ENCODE measurements around the gene ZNF558.

Gene ZNF558

DNA sequence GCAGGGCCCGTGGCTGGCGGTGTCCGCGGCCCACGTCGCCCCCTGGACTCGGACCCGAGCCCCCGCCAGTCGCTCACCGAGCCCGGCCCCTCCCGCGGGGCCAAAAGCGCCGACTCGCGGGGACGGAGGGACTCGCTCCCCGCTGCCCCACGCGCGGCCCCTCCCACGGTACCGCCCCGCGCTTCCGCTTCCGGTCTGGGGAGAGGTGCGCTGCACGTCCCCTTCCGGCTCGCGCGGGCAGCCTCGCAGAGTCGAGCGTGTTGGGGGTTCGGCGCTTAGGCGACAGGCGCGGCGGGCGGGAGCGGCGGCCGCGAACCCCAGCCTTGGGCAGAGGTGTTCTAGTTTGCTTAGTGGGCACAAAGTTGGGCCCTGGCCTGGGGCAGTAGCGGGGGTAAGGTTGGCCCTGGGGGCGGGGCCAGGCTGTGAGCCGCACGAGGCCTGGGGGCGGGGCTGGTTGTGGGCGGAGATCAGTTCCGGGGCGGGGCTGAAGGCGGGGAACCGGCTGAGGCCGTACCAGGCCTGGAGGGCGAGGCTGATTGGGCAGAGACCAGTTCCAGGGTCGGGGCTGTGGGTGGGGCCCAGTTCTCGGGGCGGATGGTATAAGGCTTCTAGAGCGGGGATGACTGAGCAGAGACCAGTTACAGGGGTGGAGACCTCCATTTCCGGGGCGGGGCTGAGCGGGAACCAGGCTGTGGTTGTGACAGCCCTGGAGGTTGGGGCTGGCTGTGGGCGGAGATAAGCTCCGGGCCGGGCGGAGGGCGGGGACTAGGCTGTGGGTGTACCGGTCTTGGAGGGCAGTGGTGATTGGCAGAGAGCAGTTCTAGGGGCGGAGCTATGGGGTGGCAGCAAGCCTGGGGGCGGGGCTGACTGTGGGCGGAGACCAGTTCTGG is at the start of gene ZNF558, which contains the start of gene MBD3L1:
TSS of gene ZNF558 (minus strand) at position 173 of the 890 bp plus-strand sequence. CDS start 9,645 bp downstream, outside the sequence.
TSS of gene MBD3L1 (plus strand) at position 246 of the 890 bp plus-strand sequence. CDS start 10,302 bp downstream, outside the sequence.
- H3K9me3 ChIP-seq (ENCODE audit: insufficient read depth, low read depth, low read length), result peaks cover 30% of the 10 kb centered on the region; the same call in 1 of the 2 replicates
- no peak within 1 kb of the TSS for H3K27ac ChIP-seq (ENCODE audit: low read length)
- H3K4me1 ChIP-seq (ENCODE audit: insufficient read depth, low read length), result no peaks in the 10 kb centered on the region
- H3K27me3 ChIP-seq (ENCODE audit: insufficient read depth, low read length), result no peaks in the 10 kb centered on the region
- peak within 1 kb of the TSS; percentile 85 for H3K4me3 ChIP-seq (ENCODE audit: low read length)
- H3K9ac ChIP-seq (ENCODE audit: low read depth, low read length), result peak within 1 kb of the TSS; percentile 74
- H3K36me3 ChIP-seq (ENCODE audit: insufficient read depth, low read depth, low read length), result peaks cover 5% of the 10 kb centered on the region; the same call in 1 of the 2 replicates

DNA sequence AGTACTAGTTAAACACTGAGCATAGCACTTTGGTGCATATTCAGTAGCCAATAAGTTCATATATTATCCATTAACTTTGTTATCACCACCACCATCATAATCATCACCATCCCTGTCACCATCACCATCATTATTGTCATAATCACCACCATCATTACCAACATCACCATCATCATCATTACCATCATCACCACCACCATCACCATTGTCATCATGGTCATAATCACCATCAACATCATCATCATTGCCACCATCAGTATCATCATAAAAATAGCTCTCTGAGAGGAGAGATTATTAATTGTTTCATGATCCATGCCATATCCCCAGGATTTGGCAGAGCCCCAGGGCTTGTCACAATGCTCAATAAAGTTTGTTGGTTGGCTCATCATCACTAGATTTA is 49.4 kb upstream of the ZNF558 start:
- Histone ChIP-seq H3K9ac (ENCODE audit: low read depth, low read length) (no peak overlapping the region), H3K36me3 (ENCODE audit: insufficient read depth, low read depth, low read length) (no peaks in the 10 kb centered on the region), H3K27me3 (ENCODE audit: insufficient read depth, low read length) (no peaks in the 10 kb centered on the region), H3K4me3 (ENCODE audit: low read length) (no peak overlapping the region; the same call in 1 of the 2 replicates), H3K4me1 (ENCODE audit: insufficient read depth, low read length) (no peaks in the 10 kb centered on the region), H3K27ac (ENCODE audit: low read length) (no peak overlapping the region), H3K9me3 (ENCODE audit: insufficient read depth, low read depth, low read length) (peaks cover 95% of the 10 kb centered on the region)

DNA sequence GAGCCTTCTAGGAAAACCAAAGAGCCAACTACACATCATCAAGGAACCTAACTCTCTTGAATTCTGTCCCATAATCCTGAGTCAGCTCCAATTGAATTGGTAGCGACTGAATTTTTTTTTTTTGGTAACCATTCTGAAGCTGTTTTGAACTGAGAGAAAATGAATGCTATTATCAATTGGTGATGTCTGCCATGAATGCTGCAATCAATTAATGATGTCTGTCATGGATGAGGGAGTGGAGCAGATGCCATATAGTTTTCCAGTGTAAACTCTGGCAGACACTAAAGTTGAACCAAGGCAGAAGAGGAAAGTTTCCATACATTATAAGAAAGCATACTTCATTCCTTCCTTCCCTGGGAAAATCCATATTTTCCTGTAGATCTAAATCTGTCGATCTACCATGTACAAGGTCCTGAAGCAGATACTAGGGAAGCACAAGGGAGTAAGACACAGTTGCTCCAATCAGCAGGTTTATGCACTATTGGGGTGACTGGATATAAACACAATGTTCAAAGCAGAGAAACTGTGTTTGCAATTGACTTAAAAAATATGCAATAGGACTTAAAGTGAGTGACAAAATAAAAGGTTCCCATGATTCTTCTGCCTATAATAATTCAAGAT is 48.9 kb upstream of the ZNF558 start:
- H3K9ac ChIP-seq (ENCODE audit: low read depth, low read length), result no peak overlapping the region
- H3K4me3 ChIP-seq (ENCODE audit: low read length), result no peak overlapping the region; the same call in 1 of the 2 replicates
- no peaks in the 10 kb centered on the region for H3K27me3 ChIP-seq (ENCODE audit: insufficient read depth, low read length)
- peaks cover 94% of the 10 kb centered on the region for H3K9me3 ChIP-seq (ENCODE audit: insufficient read depth, low read depth, low read length)
- H3K27ac ChIP-seq (ENCODE audit: low read length), result no peak overlapping the region
- H3K4me1 ChIP-seq (ENCODE audit: insufficient read depth, low read length), result no peaks in the 10 kb centered on the region
- no peaks in the 10 kb centered on the region for H3K36me3 ChIP-seq (ENCODE audit: insufficient read depth, low read depth, low read length)

DNA sequence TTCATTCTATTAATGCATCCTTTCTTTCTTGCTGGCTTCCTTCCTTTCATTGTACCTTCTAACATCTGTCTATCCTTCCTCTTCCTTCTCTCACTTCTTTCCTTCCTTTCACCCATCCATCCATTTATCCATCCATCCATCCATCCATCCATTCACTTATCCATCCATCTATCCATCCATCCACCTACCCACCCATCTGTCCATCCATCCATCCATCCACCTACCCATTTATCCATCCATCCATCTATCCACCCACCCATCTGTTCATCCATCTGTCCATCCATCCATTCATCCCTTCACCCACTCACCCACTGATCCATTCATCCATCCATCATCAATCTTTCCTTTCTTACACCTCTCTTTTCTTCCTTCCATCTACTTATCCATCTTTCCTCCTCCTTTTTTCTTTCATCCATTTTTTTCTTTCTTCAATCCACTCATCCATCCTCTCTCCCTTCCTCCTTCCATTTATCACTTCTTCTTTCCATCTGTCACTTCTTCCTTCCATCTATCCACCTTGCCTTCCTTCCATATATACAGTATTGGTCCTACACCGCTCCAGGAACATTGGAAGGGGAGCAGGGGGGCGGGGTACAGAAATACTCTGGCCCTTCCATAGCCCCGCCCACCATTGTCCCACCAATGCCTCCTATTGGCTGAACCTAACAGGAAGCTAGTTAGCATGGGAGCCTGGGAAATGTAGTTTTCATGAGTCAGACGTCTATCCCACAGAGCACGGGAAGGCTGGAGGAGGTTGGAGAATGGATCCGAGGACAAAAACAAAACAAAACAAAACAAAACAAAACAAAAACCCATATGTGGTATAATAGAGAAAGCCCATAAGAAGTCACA is 46.0 kb upstream of the ZNF558 start:
- Histone ChIP-seq H3K4me3 (ENCODE audit: low read length) (no peak overlapping the region), H3K9ac (ENCODE audit: low read depth, low read length) (no peak overlapping the region), H3K27ac (ENCODE audit: low read length) (no peak overlapping the region), H3K4me1 (ENCODE audit: insufficient read depth, low read length) (no peaks in the 10 kb centered on the region), H3K27me3 (ENCODE audit: insufficient read depth, low read length) (no peaks in the 10 kb centered on the region), H3K9me3 (ENCODE audit: insufficient read depth, low read depth, low read length) (peaks cover 91% of the 10 kb centered on the region), H3K36me3 (ENCODE audit: insufficient read depth, low read depth, low read length) (no peaks in the 10 kb centered on the region)

DNA sequence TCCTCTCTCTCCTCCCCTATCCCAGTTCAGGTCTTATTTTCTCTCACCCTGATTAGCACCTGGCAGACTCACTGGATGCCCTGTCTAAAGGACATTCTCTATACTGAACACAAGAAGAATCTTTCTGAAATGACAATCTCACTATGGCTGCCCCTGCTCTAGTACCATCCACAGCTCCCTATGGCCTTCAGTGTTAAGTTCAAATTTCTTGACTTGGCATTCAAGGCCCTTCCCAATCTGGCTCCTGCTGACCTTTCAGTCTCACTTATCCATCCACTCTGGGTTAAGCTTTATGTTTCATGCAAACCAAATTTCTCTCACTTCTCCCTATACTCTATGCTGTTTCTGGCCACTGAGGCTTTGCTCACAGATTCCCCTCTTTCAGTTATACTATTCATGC is 34.2 kb upstream of the ZNF558 start:
- Histone ChIP-seq H3K9me3 (ENCODE audit: insufficient read depth, low read depth, low read length) (peaks cover 96% of the 10 kb centered on the region), H3K4me1 (ENCODE audit: insufficient read depth, low read length) (no peaks in the 10 kb centered on the region), H3K9ac (ENCODE audit: low read depth, low read length) (no peak overlapping the region), H3K36me3 (ENCODE audit: insufficient read depth, low read depth, low read length) (no peaks in the 10 kb centered on the region), H3K4me3 (ENCODE audit: low read length) (no peak overlapping the region; the same call in 1 of the 2 replicates), H3K27me3 (ENCODE audit: insufficient read depth, low read length) (no peaks in the 10 kb centered on the region), H3K27ac (ENCODE audit: low read length) (no peak overlapping the region)

DNA sequence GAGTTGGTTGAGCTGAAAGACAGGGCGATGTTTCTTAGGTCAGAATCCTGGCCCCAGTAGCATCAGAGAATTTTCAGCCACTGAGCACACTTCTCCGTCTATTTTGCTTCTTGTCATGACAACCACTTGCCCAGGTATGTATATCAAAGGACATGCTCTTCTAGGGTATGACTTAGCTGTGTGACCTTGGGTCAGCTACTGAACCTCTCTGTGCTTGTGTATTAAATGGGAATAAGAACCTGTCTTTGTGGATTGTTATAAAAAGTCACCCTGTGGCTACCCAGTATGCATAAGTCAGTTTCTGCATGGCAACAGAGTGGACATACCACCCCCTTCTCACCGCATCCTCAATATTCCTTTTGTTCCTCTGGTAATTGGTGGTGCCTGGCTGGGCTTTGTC is 26.2 kb upstream of the ZNF558 start:
- H3K4me1 ChIP-seq (ENCODE audit: insufficient read depth, low read length), result no peaks in the 10 kb centered on the region
- peaks cover 79% of the 10 kb centered on the region for H3K9me3 ChIP-seq (ENCODE audit: insufficient read depth, low read depth, low read length)
- H3K9ac ChIP-seq (ENCODE audit: low read depth, low read length), result no peak overlapping the region
- no peak overlapping the region for H3K27ac ChIP-seq (ENCODE audit: low read length)
- H3K36me3 ChIP-seq (ENCODE audit: insufficient read depth, low read depth, low read length), result no peaks in the 10 kb centered on the region
- H3K27me3 ChIP-seq (ENCODE audit: insufficient read depth, low read length), result no peaks in the 10 kb centered on the region
- no peak overlapping the region for H3K4me3 ChIP-seq (ENCODE audit: low read length)

DNA sequence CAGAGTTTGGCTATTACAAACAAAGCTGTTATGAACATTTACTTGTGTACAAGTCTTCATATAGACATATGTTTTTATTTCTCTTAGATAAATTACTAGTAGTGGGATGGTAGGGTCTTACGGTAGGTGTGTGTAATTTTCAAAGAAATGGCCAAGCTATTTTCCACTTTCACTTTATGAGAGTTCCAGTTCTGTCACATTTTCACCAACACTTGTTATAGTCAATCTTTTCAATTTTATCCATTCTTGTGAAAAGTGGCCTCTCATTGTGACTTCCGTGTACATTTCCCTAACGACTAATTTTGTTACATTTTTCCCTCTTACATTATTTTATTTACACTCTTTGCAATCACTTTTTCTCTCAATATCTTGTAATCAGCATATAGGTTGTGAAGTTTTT is 18.4 kb upstream of the ZNF558 start:
- Histone ChIP-seq H3K36me3 (ENCODE audit: insufficient read depth, low read depth, low read length) (no peaks in the 10 kb centered on the region), H3K4me3 (ENCODE audit: low read length) (no peak overlapping the region), H3K9me3 (ENCODE audit: insufficient read depth, low read depth, low read length) (peaks cover 89% of the 10 kb centered on the region), H3K9ac (ENCODE audit: low read depth, low read length) (no peak overlapping the region), H3K27me3 (ENCODE audit: insufficient read depth, low read length) (no peaks in the 10 kb centered on the region), H3K4me1 (ENCODE audit: insufficient read depth, low read length) (no peaks in the 10 kb centered on the region), H3K27ac (ENCODE audit: low read length) (no peak overlapping the region)

DNA sequence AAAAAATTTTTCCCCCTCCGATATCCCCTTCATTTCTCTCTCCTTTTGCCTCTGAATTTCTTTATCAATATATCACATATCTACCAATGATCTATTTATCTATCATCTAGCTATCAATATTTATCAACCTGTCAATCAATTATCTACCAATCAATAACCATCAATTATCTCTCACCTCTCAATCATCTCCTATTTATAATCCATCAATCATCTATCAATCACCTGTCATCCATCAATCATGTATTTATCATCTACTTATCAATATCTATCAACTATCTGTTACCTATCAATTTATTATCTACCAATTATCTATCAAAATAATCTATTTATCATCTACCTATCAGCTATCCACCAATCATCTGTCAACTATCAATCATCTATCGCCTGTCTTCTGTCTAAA is 17.1 kb upstream of the ZNF558 start:
- H3K4me3 ChIP-seq (ENCODE audit: low read length), result no peak overlapping the region
- no peaks in the 10 kb centered on the region for H3K4me1 ChIP-seq (ENCODE audit: insufficient read depth, low read length)
- H3K9me3 ChIP-seq (ENCODE audit: insufficient read depth, low read depth, low read length), result peaks cover 87% of the 10 kb centered on the region
- no peak overlapping the region for H3K9ac ChIP-seq (ENCODE audit: low read depth, low read length)
- H3K27me3 ChIP-seq (ENCODE audit: insufficient read depth, low read length), result no peaks in the 10 kb centered on the region
- no peak overlapping the region for H3K27ac ChIP-seq (ENCODE audit: low read length)
- no peaks in the 10 kb centered on the region for H3K36me3 ChIP-seq (ENCODE audit: insufficient read depth, low read depth, low read length)

DNA sequence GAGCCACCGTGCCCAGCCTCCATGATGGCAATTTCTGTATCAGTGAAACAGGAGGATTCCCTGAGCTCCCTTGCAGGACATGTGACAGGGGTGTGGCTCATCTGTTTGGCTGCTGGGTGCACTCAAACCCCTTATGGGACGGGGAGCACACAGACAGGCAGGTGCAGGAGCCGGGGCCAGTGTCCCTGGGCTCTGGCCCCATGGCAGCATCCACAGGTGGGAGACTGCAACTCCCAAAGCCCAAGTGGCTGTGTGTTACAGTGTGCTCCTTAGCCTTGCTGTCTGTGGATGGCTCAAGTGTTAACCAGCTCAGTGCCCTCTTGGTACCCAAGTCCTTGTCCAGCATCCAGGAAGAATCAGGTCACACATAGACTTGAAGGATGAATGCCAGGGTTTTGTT is 14.7 kb upstream of the ZNF558 start:
- no peaks in the 10 kb centered on the region for H3K4me1 ChIP-seq (ENCODE audit: insufficient read depth, low read length)
- H3K27me3 ChIP-seq (ENCODE audit: insufficient read depth, low read length), result no peaks in the 10 kb centered on the region
- H3K9ac ChIP-seq (ENCODE audit: low read depth, low read length), result no peak overlapping the region
- peaks cover 82% of the 10 kb centered on the region for H3K9me3 ChIP-seq (ENCODE audit: insufficient read depth, low read depth, low read length)
- no peak overlapping the region for H3K27ac ChIP-seq (ENCODE audit: low read length)
- no peak overlapping the region for H3K4me3 ChIP-seq (ENCODE audit: low read length)
- H3K36me3 ChIP-seq (ENCODE audit: insufficient read depth, low read depth, low read length), result no peaks in the 10 kb centered on the region

DNA sequence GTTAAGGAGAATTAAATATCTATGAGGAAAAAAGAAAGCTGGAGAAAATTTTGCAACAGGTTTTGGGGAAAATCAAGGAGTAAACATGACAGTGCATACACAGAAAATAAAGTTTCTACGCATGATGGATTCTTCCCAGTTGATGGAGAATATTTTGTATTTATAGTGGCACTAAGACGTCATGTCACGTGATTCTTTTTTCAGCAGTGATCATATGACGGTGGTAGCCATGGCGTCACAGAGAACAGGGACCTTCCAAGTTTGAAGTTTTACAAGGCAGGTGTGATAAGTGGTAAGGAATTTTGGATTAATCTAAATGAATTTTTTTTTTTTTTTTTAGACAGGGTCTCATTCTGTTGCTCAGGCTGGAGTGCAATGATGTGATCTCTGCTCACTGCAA is 8.6 kb upstream of the ZNF558 start:
- no peak overlapping the region for H3K9ac ChIP-seq (ENCODE audit: low read depth, low read length)
- no peaks in the 10 kb centered on the region for H3K27me3 ChIP-seq (ENCODE audit: insufficient read depth, low read length)
- H3K36me3 ChIP-seq (ENCODE audit: insufficient read depth, low read depth, low read length), result no peaks in the 10 kb centered on the region
- no peak overlapping the region for H3K4me3 ChIP-seq (ENCODE audit: low read length)
- no peaks in the 10 kb centered on the region for H3K4me1 ChIP-seq (ENCODE audit: insufficient read depth, low read length)
- H3K9me3 ChIP-seq (ENCODE audit: insufficient read depth, low read depth, low read length), result peaks cover 72% of the 10 kb centered on the region
- no peak overlapping the region for H3K27ac ChIP-seq (ENCODE audit: low read length)

DNA sequence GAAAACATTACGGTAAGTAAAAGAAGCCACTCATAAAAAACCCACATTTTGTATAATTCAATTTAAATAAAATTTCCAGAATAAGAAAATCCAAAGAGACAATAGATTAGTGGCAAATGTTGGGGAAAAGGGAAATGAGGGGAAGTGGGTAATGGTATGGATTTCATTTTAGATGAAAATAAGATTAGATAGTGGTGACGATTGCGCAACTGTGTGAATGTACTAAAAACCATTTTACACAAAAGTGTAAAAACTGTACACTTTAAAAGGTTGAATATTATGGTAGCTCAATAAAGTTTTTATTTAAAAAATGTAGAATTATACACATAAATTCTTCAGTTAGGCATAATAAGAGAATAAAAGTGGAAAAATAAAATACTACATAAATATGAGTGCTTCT is 3.8 kb upstream of the ZNF558 start:
- Histone ChIP-seq H3K4me3 (ENCODE audit: low read length) (no peak overlapping the region), H3K9me3 (ENCODE audit: insufficient read depth, low read depth, low read length) (peaks cover 49% of the 10 kb centered on the region), H3K36me3 (ENCODE audit: insufficient read depth, low read depth, low read length) (no peaks in the 10 kb centered on the region), H3K27me3 (ENCODE audit: insufficient read depth, low read length) (no peaks in the 10 kb centered on the region), H3K27ac (ENCODE audit: low read length) (no peak overlapping the region), H3K4me1 (ENCODE audit: insufficient read depth, low read length) (no peaks in the 10 kb centered on the region), H3K9ac (ENCODE audit: low read depth, low read length) (no peak overlapping the region)

All from iPS-20b (cell line).